ENCODE data around the gene RABGAP1L.

RABGAP1L gene

GRCh38 chr1:174898102-174898797, 738.9 kb downstream of the RABGAP1L start:
- H3K79me2 ChIP-seq (ENCODE audit: insufficient read depth, low read length): peaks cover 64% of the 10 kb centered on the region
- no peak overlapping the region for H2AFZ ChIP-seq (ENCODE audit: low read depth, low read length, severe bottlenecking)
- H3F3A ChIP-seq (ENCODE audit: insufficient read depth): 0 out of 2 replicates have a peak, but pooled peaks cover 3% of the 10 kb centered on the region
- peaks cover 22% of the 10 kb centered on the region for H3K36me3 ChIP-seq (ENCODE audit: low read length)
- no peak overlapping the region for H3K4me3 ChIP-seq (ENCODE audit: insufficient read depth, low read length, poor library complexity, severe bottlenecking)
- no peak for TF ChIP-seq EZH2phosphoT487 (conservative IDR thresholded peaks at IDR 0.05; ENCODE audit: low read length)
- no peak for TF ChIP-seq CTCF (IDR thresholded peaks at IDR 0.05; ENCODE audit: insufficient read depth, low read length, poor library complexity, severe bottlenecking)
- H4K20me1 ChIP-seq (ENCODE audit: low read depth, low read length): no peaks in the 10 kb centered on the region
- H3K4me2 ChIP-seq (ENCODE audit: low read depth, low read length, poor library complexity, severe bottlenecking): no peak overlapping the region
- H3K9ac ChIP-seq (ENCODE audit: low read length): no peak overlapping the region
- no peaks in the 10 kb centered on the region for H3K9me3 ChIP-seq (ENCODE audit: insufficient read depth, low read length)
- H3K9me2 ChIP-seq (replicated peaks; ENCODE audit: insufficient read depth, low read length): no peaks in the 10 kb centered on the region
- no peaks in the 10 kb centered on the region for H3K27me3 ChIP-seq (ENCODE audit: low read length)
- no peak overlapping the region for H3K27ac ChIP-seq (ENCODE audit: low read depth, low read length)

GRCh38 chr1:174900317-174900716, 741.0 kb downstream of the RABGAP1L start:
- H3K36me3 ChIP-seq (ENCODE audit: low read length): peaks cover 20% of the 10 kb centered on the region
- H3K27ac ChIP-seq (ENCODE audit: low read depth, low read length): no peak overlapping the region
- H3K9me3 ChIP-seq (ENCODE audit: insufficient read depth, low read length): no peaks in the 10 kb centered on the region
- no peak overlapping the region for H3K4me3 ChIP-seq (ENCODE audit: insufficient read depth, low read length, poor library complexity, severe bottlenecking)
- H4K20me1 ChIP-seq (ENCODE audit: low read depth, low read length): no peaks in the 10 kb centered on the region; the same call in 1 of the 2 replicates
- no peak overlapping the region for H2AFZ ChIP-seq (ENCODE audit: low read depth, low read length, severe bottlenecking)
- TF ChIP-seq EZH2phosphoT487 (conservative IDR thresholded peaks at IDR 0.05; ENCODE audit: low read length): no peak
- TF ChIP-seq CTCF (IDR thresholded peaks at IDR 0.05; ENCODE audit: insufficient read depth, low read length, poor library complexity, severe bottlenecking): no peak
- no peaks in the 10 kb centered on the region for H3K9me2 ChIP-seq (replicated peaks; ENCODE audit: insufficient read depth, low read length)
- H3K79me2 ChIP-seq (ENCODE audit: insufficient read depth, low read length): peaks cover 54% of the 10 kb centered on the region
- no peak overlapping the region for H3K4me2 ChIP-seq (ENCODE audit: low read depth, low read length, poor library complexity, severe bottlenecking)
- H3K9ac ChIP-seq (ENCODE audit: low read length): no peak overlapping the region
- 0 out of 2 replicates have a peak, but pooled peaks cover 3% of the 10 kb centered on the region for H3F3A ChIP-seq (ENCODE audit: insufficient read depth)
- H3K27me3 ChIP-seq (ENCODE audit: low read length): no peaks in the 10 kb centered on the region

- Histone ChIP-seq H3K4me3 (ENCODE audit: insufficient read depth, low read length, poor library complexity, severe bottlenecking) (no peak overlapping the region), H3K9me3 (ENCODE audit: insufficient read depth, low read length) (no peaks in the 10 kb centered on the region), H3K27ac (ENCODE audit: low read depth, low read length) (no peak overlapping the region), H2AFZ (ENCODE audit: low read depth, low read length, severe bottlenecking) (no peak overlapping the region), H3K27me3 (ENCODE audit: low read length) (no peaks in the 10 kb centered on the region), H3K9me2 (replicated peaks; ENCODE audit: insufficient read depth, low read length) (no peaks in the 10 kb centered on the region), H3K9ac (ENCODE audit: low read length) (no peak overlapping the region), H3K79me2 (ENCODE audit: insufficient read depth, low read length) (peaks cover 51% of the 10 kb centered on the region), H4K20me1 (ENCODE audit: low read depth, low read length) (no peaks in the 10 kb centered on the region; the same call in 1 of the 2 replicates), H3K4me2 (ENCODE audit: low read depth, low read length, poor library complexity, severe bottlenecking) (no peak overlapping the region), H3F3A (ENCODE audit: insufficient read depth) (0 out of 2 replicates have a peak, but pooled peaks cover 6% of the 10 kb centered on the region), H3K36me3 (ENCODE audit: low read length) (peaks cover 20% of the 10 kb centered on the region)
- TF ChIP-seq EZH2phosphoT487 (conservative IDR thresholded peaks at IDR 0.05; ENCODE audit: low read length) (no peak), CTCF (IDR thresholded peaks at IDR 0.05; ENCODE audit: insufficient read depth, low read length, poor library complexity, severe bottlenecking) (no peak)
These were observed 743.3 kb downstream of the RABGAP1L start for GRCh38 chr1:174902531-174903099.
